ENCODE results near the gene PRR20C.
"Not testable (repeated sequence)": the region's sequence is repeated elsewhere in the genome, so short reads cannot be mapped to it uniquely, and the experiment has no call there.

PRR20C gene

GRCh38 chr13:57153761-57154160 is at the start of gene PRR20C:
Gene PRR20C, plus strand, starts transcription at chr13:57154061. Its CDS starts 387 bp downstream, at chr13:57154448.
- DNase-seq = not testable (repeated sequence)

GRCh38 chr13:57114945-57115344 is 38.9 kb upstream of the PRR20C start:
- no peak for DNase-seq

GRCh38 chr13:57123681-57124080 is 30.2 kb upstream of the PRR20C start:
- DNase-seq = no peak

- no peak for DNase-seq
These were observed 25.0 kb upstream of the PRR20C start for GRCh38 chr13:57128909-57129308.

- no peak for DNase-seq
These were observed 17.8 kb upstream of the PRR20C start for GRCh38 chr13:57136093-57136492.

- DNase-seq = no peak
These were observed 16.3 kb upstream of the PRR20C start for GRCh38 chr13:57137585-57137984.

- DNase-seq = no peak
These were observed 14.9 kb upstream of the PRR20C start for GRCh38 chr13:57138988-57139387.

- not testable (repeated sequence) for DNase-seq
These were observed 14.1 kb upstream of the PRR20C start for GRCh38 chr13:57139781-57140180.

- DNase-seq = not testable (repeated sequence)
These were observed 13.5 kb upstream of the PRR20C start, which contains the start of gene PRR20A for GRCh38 chr13:57140235-57140968. Gene PRR20A, plus strand, starts transcription at chr13:57140918. Its CDS starts 387 bp downstream, at chr13:57141305.

GRCh38 chr13:57147188-57147587 is 6.7 kb upstream of the PRR20C start, which contains the start of gene PRR20B:
Gene PRR20B, plus strand, starts transcription at chr13:57147488. Its CDS starts 387 bp downstream, at chr13:57147875.
- DNase-seq = not testable (repeated sequence)

GRCh38 chr13:57148106-57148505 is 5.8 kb upstream of the PRR20C start:
- DNase-seq = not testable (repeated sequence)

GRCh38 chr13:57160332-57160731 is 6.5 kb downstream of the PRR20C start, which contains the start of gene PRR20D:
Gene PRR20D, plus strand, starts transcription at chr13:57160632. Its CDS starts 387 bp downstream, at chr13:57161019.
- not testable (repeated sequence) for DNase-seq

GRCh38 chr13:57166897-57167296 is 13.0 kb downstream of the PRR20C start, which contains the start of gene PRR20E:
Gene PRR20E, plus strand, starts transcription at chr13:57167197. Its CDS starts 387 bp downstream, at chr13:57167584.
- DNase-seq = not testable (repeated sequence)

GRCh38 chr13:57191667-57192066 is 37.8 kb downstream of the PRR20C start:
- no peak for DNase-seq
